Measurements from ENCODE around the gene PIAS3.
A peak's percentile ranks its signal among the peaks of the same experiment; 100 is the strongest.
"Not testable (repeated sequence)": the region's sequence is repeated elsewhere in the genome, so short reads cannot be mapped to it uniquely, and the experiment has no call there.

The PIAS3 gene

GRCh38 chr1:145823565-145824498 is 35.0 kb downstream of the PIAS3 start, which contains the start of the genes POLR3C and RNF115:
Gene POLR3C, plus strand, starts transcription at chr1:145824200. Its CDS starts 1,577 bp downstream, at chr1:145825777.
Gene RNF115, minus strand, starts transcription at chr1:145824095. Its CDS starts 222 bp downstream, at chr1:145823873.
- DNase-seq (ENCODE audit: low spot score), result peak; percentile 96

GRCh38 chr1:145822779-145823331 is 36.0 kb downstream of the PIAS3 start:
- not testable (repeated sequence) for DNase-seq (ENCODE audit: low spot score)

GRCh38 chr1:145818095-145818494 is 40.8 kb downstream of the PIAS3 start:
- not testable (repeated sequence) for DNase-seq (ENCODE audit: low spot score)

GRCh38 chr1:145812977-145813810 is 45.7 kb downstream of the PIAS3 start:
- DNase-seq (ENCODE audit: low spot score), result not testable (repeated sequence)

- no peak for DNase-seq (ENCODE audit: low spot score)
These were observed 52.0 kb downstream of the PIAS3 start for GRCh38 chr1:145806844-145807243.

GRCh38 chr1:145806408-145806807 is 52.5 kb downstream of the PIAS3 start:
- DNase-seq (ENCODE audit: low spot score), result no peak

- DNase-seq (ENCODE audit: low spot score), result no peak
These were observed 53.8 kb downstream of the PIAS3 start for GRCh38 chr1:145805057-145805456.

GRCh38 chr1:145804235-145805045 is 54.4 kb downstream of the PIAS3 start:
- no peak for DNase-seq (ENCODE audit: low spot score)

- DNase-seq (ENCODE audit: low spot score), result no peak
These were observed 59.1 kb downstream of the PIAS3 start for GRCh38 chr1:145799806-145800205.
